Activated CD4-positive, alpha-beta T cell treated with anti-CD3 and anti-CD28 coated beads for 36 hours (primary cell): Measurements from ENCODE around the gene BORCS6. TPM values are rescaled to one million over a fixed set of nuclear protein-coding genes. Genes with fewer than 3 reads are reported as not detected.
"Not testable (repeated sequence)": the region's sequence is repeated elsewhere in the genome, so short reads cannot be mapped to it uniquely, and the experiment has no call there.

ENCODE experiments used
- ATAC-seq: fragments of 200-7000 bp; cut with Tn5 transposase; one replicate; pipeline ENCODE4 v1.10.0; 2021; ENCODE audit warnings: mild to moderate bottlenecking, moderate library complexity
- CTCF ChIA-PET: fragments of 350-600 bp; sonication (Branson Sonifier 250); formaldehyde crosslinking; loops from one replicate; lab custom pipeline; 2021; ENCODE audit warnings: antibody characterized with exemption; lab: Charles Lee
- POLR2A ChIA-PET: fragments of 350-600 bp; sonication (Branson Sonifier 250); formaldehyde crosslinking; loops from one replicate; lab custom pipeline; 2021; ENCODE audit warnings: antibody characterized with exemption, inconsistent platforms; lab: Charles Lee
- DNase-seq: peaks from one replicate; pipeline ENCODE4 v3.0.0-alpha.2; 2020
- H3K27ac Mint-ChIP-seq: one replicate; pipeline ENCODE4 v1.8.0; 2021; ENCODE audit warnings: mixed read lengths
- H3K27me3 Mint-ChIP-seq: one replicate; pipeline ENCODE4 v1.8.0; 2021; ENCODE audit warnings: mixed read lengths
- H3K36me3 Mint-ChIP-seq: one replicate; pipeline ENCODE4 v1.8.0; 2021; ENCODE audit warnings: low read depth, mixed read lengths
- H3K4me1 Mint-ChIP-seq: one replicate; pipeline ENCODE4 v1.8.0; 2021; ENCODE audit warnings: mixed read lengths
- H3K4me3 Mint-ChIP-seq: one replicate; pipeline ENCODE4 v1.8.0; 2021; ENCODE audit warnings: mild to moderate bottlenecking, moderate library complexity, mixed read lengths
- H3K9me3 Mint-ChIP-seq: one replicate; pipeline ENCODE4 v1.8.0; 2021; ENCODE audit warnings: low read depth, mixed read lengths
- intact Hi-C, 2 experiments: fragments of 100-400 bp; cut with DNase I in 1 of 2; cut with micrococcal nuclease in 1 of 2; formaldehyde crosslinking; loops; one replicate each; pipeline versions ENCODE4 v1.14.2 to v1.15.1; 2022 to 2024; cut with DNase I, micrococcal nuclease
- total RNA-seq, 2 experiments: library from RNA; stranded (reverse); gene quantifications; one replicate each; pipeline ENCODE4 v1.2.3, GENCODE V29; 2021

BORCS6 gene
- total RNA-seq, 2 experiments from 2014 or later: 3.9 to 4.5 TPM

- CTCF ChIA-PET: interaction anchor here (0.5 to 5.4 kb wide), 9 partner anchors 18 to 146 kb away, joined by 3 to 48 read pairs (median 4); partner anchors contain the start of genes ALOXE3, CTC1, PFAS and SLC25A35
- ATAC-seq: no peak
- no peak for DNase-seq
- intact Hi-C loops: loop anchor here in 1 of 2 experiments (5.0 kb wide), 2 partner anchors 53 to 538 kb away; partner anchors contain the start of genes TP53 and WRAP53
- H3K9me3 Mint-ChIP-seq: no peaks in the 10 kb centered on the region
- peak overlapping the region; percentile 44 for H3K27ac Mint-ChIP-seq
- peak overlapping the region; percentile 16 for H3K4me3 Mint-ChIP-seq
- H3K27me3 Mint-ChIP-seq: no peaks in the 10 kb centered on the region
- H3K36me3 Mint-ChIP-seq: peaks cover 50% of the 10 kb centered on the region
- peaks cover 50% of the 10 kb centered on the region for H3K4me1 Mint-ChIP-seq
- POLR2A ChIA-PET: interaction anchor here (0.6 to 4.7 kb wide), 6 partner anchors 15 to 52 kb away, joined by 3 to 45 read pairs (median 6); partner anchors contain the start of genes AURKB and CTC1
These were observed 35.2 kb upstream of the BORCS6 start for GRCh38 chr17:8224891-8225812.

DNA sequence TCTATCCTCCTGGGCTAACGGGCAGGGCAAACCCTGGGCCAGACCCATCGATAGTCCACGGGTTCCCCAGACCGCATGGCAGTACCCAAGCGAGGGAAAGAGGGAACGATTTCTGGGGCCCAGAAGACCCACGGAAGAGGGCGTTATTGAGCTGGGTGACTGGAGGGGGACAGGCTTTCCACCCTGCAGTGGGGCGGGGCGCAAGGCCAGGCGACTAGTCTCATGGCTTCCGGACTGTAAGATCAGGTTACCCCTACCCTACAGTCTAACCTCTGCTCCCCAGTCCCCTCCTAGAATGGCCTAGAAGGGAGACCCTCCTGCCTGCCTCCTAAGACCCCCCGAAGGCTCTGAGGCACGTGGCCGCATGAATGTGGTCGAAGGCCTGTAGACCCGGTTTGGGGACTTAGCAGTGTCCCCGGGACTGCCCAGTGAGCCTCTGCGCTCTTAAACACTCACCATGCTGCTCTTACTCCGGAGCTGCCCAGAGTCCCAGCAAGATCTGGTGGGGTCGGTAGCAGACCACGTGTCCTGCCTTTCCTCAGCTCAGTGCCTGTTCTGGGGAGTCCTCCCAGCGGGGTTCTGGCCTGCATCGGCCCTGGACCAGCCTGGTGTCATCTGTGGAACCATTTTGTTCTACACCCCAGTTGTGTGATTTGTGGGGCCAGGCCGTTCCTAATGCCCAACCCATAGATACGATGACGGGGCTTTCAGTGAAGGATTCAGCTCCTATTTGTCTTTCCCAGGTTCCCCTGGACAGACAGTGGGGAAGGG lies 33.6 kb upstream of the BORCS6 start:
- Mint-ChIP-seq H3K36me3 (peaks cover 38% of the 10 kb centered on the region), H3K27ac (peak overlapping the region; percentile 98), H3K27me3 (no peaks in the 10 kb centered on the region), H3K4me3 (peak overlapping the region; percentile 98), H3K9me3 (no peaks in the 10 kb centered on the region), H3K4me1 (peaks cover 53% of the 10 kb centered on the region)
- ATAC-seq (peak; percentile 6), DNase-seq (peak; percentile 76)
- intact Hi-C loops: loop anchor here (1.0 to 5.0 kb wide), 5 partner anchors 51 to 536 kb away; partner anchors contain the start of genes RANGRF (in 1 of the 2), RPL26 (in 1 of the 2), SLC25A35 (in 1 of the 2) and TP53 (in 1 of the 2)
- ChIA-PET CTCF (interaction anchor here (0.6 to 5.4 kb wide), 13 partner anchors 26 to 388 kb away, joined by 3 to 48 read pairs (median 4); partner anchors contain the start of genes ALOXE3, BORCS6, PFAS and SLC25A35), POLR2A (interaction anchor here (0.6 to 4.7 kb wide), 7 partner anchors 12 to 65 kb away, joined by 3 to 45 read pairs (median 17); partner anchors contain the start of genes AURKB and CTC1)

- ATAC-seq (peak; percentile 35), DNase-seq (peak; percentile 94)
- CTCF ChIA-PET: interaction anchor here (1.2 to 5.4 kb wide), 11 partner anchors 12 to 143 kb away, joined by 3 to 48 read pairs (median 8); partner anchors contain the start of genes ALOXE3, AURKB, BORCS6 and PFAS
- Mint-ChIP-seq H3K27me3 (no peaks in the 10 kb centered on the region), H3K27ac (peak overlapping the region; percentile 98), H3K36me3 (peaks cover 34% of the 10 kb centered on the region), H3K9me3 (no peaks in the 10 kb centered on the region), H3K4me3 (peak overlapping the region; percentile 98), H3K4me1 (peaks cover 54% of the 10 kb centered on the region)
- intact Hi-C loops: loop anchor here (1.0 to 5.0 kb wide), 15 partner anchors 12 to 535 kb away; partner anchors contain the start of genes AURKB (in 1 of the 2), CTC1 (in 1 of the 2), RANGRF (in 1 of the 2) and RPL26 (in 1 of the 2)
- POLR2A ChIA-PET: interaction anchor here (0.7 to 4.7 kb wide), 11 partner anchors 12 to 103 kb away, joined by 3 to 45 read pairs (median 5); partner anchors contain the start of genes AURKB, BORCS6 and CTC1
These were observed 32.8 kb upstream of the BORCS6 start for GRCh38 chr17:8222630-8223355.

- H3K27me3 Mint-ChIP-seq: no peaks in the 10 kb centered on the region
- H3K4me3 Mint-ChIP-seq: peak overlapping the region; percentile 98
- DNase-seq (no peak), ATAC-seq (peak; percentile 40)
- no peaks in the 10 kb centered on the region for H3K9me3 Mint-ChIP-seq
- H3K36me3 Mint-ChIP-seq: peaks cover 30% of the 10 kb centered on the region
- intact Hi-C loops: loop anchor here (1.0 to 5.0 kb wide), 13 partner anchors 12 to 535 kb away; partner anchors contain the start of genes AURKB (in 1 of the 2), CTC1 (in 1 of the 2), RANGRF (in 1 of the 2) and TP53 (in 1 of the 2)
- H3K4me1 Mint-ChIP-seq: peaks cover 49% of the 10 kb centered on the region
- ChIA-PET POLR2A (interaction anchor here (0.7 to 4.7 kb wide), 12 partner anchors 11 to 103 kb away, joined by 3 to 45 read pairs (median 8); partner anchors contain the start of genes AURKB, BORCS6 and CTC1), CTCF (interaction anchor here (1.2 to 5.4 kb wide), 13 partner anchors 12 to 162 kb away, joined by 3 to 48 read pairs (median 8); partner anchors contain the start of genes ALOXE3, AURKB, BORCS6 and HES7)
- peak overlapping the region; percentile 98 for H3K27ac Mint-ChIP-seq
These were observed 32.3 kb upstream of the BORCS6 start for GRCh38 chr17:8222380-8222629.

- intact Hi-C loops: loop anchor here (1.0 to 5.0 kb wide), 15 partner anchors 12 to 535 kb away; partner anchors contain the start of genes AURKB (in 1 of the 2), CTC1 (in 1 of the 2), RANGRF (in 1 of the 2) and TP53 (in 1 of the 2)
- no peaks in the 10 kb centered on the region for H3K9me3 Mint-ChIP-seq
- H3K4me3 Mint-ChIP-seq: peak overlapping the region; percentile 98
- H3K36me3 Mint-ChIP-seq: peaks cover 25% of the 10 kb centered on the region
- peaks cover 44% of the 10 kb centered on the region for H3K4me1 Mint-ChIP-seq
- peak; percentile 93 for DNase-seq
- H3K27ac Mint-ChIP-seq: peak overlapping the region; percentile 98
- ATAC-seq: peak; percentile 51
- no peaks in the 10 kb centered on the region for H3K27me3 Mint-ChIP-seq
- ChIA-PET CTCF (interaction anchor here (0.8 to 5.4 kb wide), 19 partner anchors 8 to 608 kb away, joined by 3 to 48 read pairs (median 6); partner anchors contain the start of genes ALOXE3, AURKB, BORCS6 and CTC1), POLR2A (interaction anchor here (0.7 to 4.7 kb wide), 15 partner anchors 11 to 339 kb away, joined by 3 to 45 read pairs (median 6); partner anchors contain the start of genes AURKB, BORCS6, CTC1 and PFAS)
These were observed 31.8 kb upstream of the BORCS6 start for GRCh38 chr17:8221663-8222379.

DNA sequence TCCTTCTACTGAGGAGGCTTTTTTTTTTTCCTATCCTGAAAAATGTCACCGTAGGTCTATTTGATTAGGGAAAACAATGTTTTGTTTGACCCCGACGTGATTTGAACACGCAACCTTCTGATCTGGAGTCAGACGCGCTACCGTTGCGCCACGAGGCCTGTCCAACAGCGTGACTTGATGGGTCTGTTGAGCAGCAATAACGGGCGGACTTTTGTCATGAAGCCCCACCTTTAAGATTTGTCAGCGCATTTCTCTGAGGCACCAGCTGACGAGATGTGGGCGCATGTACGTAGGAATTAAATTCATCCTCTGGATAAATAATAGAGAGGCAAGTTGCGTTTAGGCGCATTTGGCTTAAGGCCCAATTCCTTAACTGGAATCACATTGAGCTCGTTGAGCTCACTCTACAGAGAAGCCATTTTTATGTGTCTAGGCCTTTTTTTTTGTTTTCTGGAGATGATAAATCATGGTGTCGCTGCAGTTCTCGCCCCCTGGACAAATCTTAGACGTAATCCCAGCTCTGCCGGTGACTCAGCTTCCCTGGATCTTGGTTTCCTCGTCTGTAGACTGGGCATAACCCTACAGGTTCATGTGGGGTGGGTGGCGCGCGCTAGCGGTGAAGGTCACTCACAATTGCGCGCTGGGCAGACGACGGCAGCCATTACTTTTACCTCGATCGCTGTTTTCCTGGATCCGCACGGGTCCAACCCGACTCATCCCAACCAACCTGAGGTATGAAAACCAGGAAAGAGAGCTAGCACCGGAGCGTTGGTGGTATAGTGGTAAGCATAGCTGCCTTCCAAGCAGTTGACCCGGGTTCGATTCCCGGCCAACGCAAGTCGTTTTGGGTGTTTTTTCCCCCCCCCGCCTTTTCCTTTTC lies 31.0 kb upstream of the BORCS6 start:
- H3K27ac Mint-ChIP-seq: peak overlapping the region; percentile 98
- ATAC-seq (peak; percentile 20), DNase-seq (peak; percentile 92)
- ChIA-PET POLR2A (interaction anchor here (0.6 to 4.7 kb wide), 14 partner anchors 10 to 338 kb away, joined by 3 to 45 read pairs (median 7); partner anchors contain the start of genes AURKB, BORCS6, CTC1 and PFAS), CTCF (interaction anchor here (0.7 to 5.4 kb wide), 18 partner anchors 9 to 607 kb away, joined by 3 to 48 read pairs (median 6); partner anchors contain the start of genes ALOXE3, AURKB, BORCS6 and CTC1)
- H3K4me3 Mint-ChIP-seq: peak overlapping the region; percentile 98
- peaks cover 37% of the 10 kb centered on the region for H3K4me1 Mint-ChIP-seq
- H3K9me3 Mint-ChIP-seq: no peaks in the 10 kb centered on the region
- peaks cover 19% of the 10 kb centered on the region for H3K36me3 Mint-ChIP-seq
- H3K27me3 Mint-ChIP-seq: no peaks in the 10 kb centered on the region
- intact Hi-C loops: loop anchor here (1.0 to 5.0 kb wide), 7 partner anchors 11 to 534 kb away; partner anchors contain the start of genes AURKB (in 1 of the 2), TP53 (in 1 of the 2) and WRAP53 (in 1 of the 2)

- H3K4me3 Mint-ChIP-seq, intact Hi-C loops, H3K27me3 Mint-ChIP-seq, H3K27ac Mint-ChIP-seq, ATAC-seq, DNase-seq, H3K9me3 Mint-ChIP-seq: not testable (repeated sequence)
- H3K4me1 Mint-ChIP-seq: peaks cover 13% of the 10 kb centered on the region
- H3K36me3 Mint-ChIP-seq: peaks cover 12% of the 10 kb centered on the region
- POLR2A ChIA-PET: interaction anchor here (0.6 kb wide), 2 partner anchors 41 to 79 kb away, joined by 3 read pairs; no protein-coding TSS in a partner anchor
- CTCF ChIA-PET: interaction anchor here (0.6 to 1.9 kb wide), 3 partner anchors 24 to 103 kb away, joined by 3 to 7 read pairs (median 4); partner anchors contain the start of gene BORCS6
These were observed 24.0 kb upstream of the BORCS6 start for GRCh38 chr17:8214000-8214399.
